Epithelial cell of prostate (primary cell): ENCODE data around the gene RIIAD1.

Experiments used
- DNase-seq: peaks from one replicate; pipeline ENCODE4 v3.0.0-alpha.2; 2011; ENCODE audit warnings: low read depth, low spot score
- H3K27ac ChIP-seq: fragments of 450-650 bp; 2 replicates; pipeline ENCODE4 v1.5.1; 2017; ENCODE audit warnings: mild to moderate bottlenecking

The RIIAD1 gene

GRCh38 chr1:151775894-151776664 lies 54.8 kb downstream of the RIIAD1 start:
- H3K27ac ChIP-seq, result no peak overlapping the region
- DNase-seq, result no peak

DNA sequence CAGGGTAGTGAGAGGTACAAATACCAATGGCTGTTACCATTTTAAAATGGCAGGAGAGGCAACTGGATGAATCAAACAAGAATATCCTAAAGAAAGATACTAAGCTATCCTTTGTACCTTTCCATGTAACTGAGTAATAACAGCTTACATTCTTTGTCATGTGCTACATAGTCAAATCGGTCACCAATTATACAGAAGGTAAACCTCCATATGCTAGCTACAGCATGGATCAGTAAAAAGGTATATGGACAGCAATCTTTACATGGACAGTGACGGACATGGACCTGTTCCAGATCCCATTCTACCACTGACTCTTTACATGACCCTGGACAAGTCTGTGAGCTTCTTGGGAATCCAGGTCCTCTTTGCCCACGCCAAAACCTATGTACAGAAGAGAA lies 55.3 kb downstream of the RIIAD1 start:
- H3K27ac ChIP-seq, result no peak overlapping the region
- no peak for DNase-seq

- H3K27ac ChIP-seq, result no peak overlapping the region
- no peak for DNase-seq
Observed at GRCh38 chr1:151777317-151777716, 56.0 kb downstream of the RIIAD1 start.
